ENCODE results near the gene SIPA1L3. TPM values are rescaled to one million over a fixed set of nuclear protein-coding genes. Genes with fewer than 3 reads are reported as not detected.

The SIPA1L3 gene
- total and polyA plus RNA-seq, 2 of the 13 experiments (the other 11 are each of a cell fraction or from before 2014, with no cell fraction given): 5.5 to 7.7 TPM

GRCh38 chr19:38216785-38217641 is 310.0 kb downstream of the SIPA1L3 start:
- TF ChIP-seq NFATC3 (CRISPR knock-in tag; IDR thresholded peaks at IDR 0.05) (no peak), ZNF331 (CRISPR knock-in tag; IDR thresholded peaks at IDR 0.05) (no peak), RFX1 (IDR thresholded peaks at IDR 0.05) (no peak), KMT2A (CRISPR knock-in tag; IDR thresholded peaks at IDR 0.05) (no peak), ATRX (CRISPR knock-in tag; IDR thresholded peaks at IDR 0.05; ENCODE audit: borderline replicate concordance) (no peak), SSRP1 (CRISPR knock-in tag; IDR thresholded peaks at IDR 0.05) (no peak), SMARCE1 (IDR thresholded peaks at IDR 0.05; ENCODE audit: borderline replicate concordance) (no peak), ZNF317 (CRISPR knock-in tag; IDR thresholded peaks at IDR 0.05) (no peak), ZFX (CRISPR knock-in tag; IDR thresholded peaks at IDR 0.05; ENCODE audit: low read depth) (no peak), KLF6 (CRISPR knock-in tag; IDR thresholded peaks at IDR 0.05) (no peak), ZNF343 (CRISPR knock-in tag; IDR thresholded peaks at IDR 0.05) (no peak), NFE2L2 (IDR thresholded peaks at IDR 0.05; ENCODE audit: low read length) (no peak), TGIF2 (CRISPR knock-in tag; IDR thresholded peaks at IDR 0.05) (no peak)
- TF ChIP-seq, protein P1, sequence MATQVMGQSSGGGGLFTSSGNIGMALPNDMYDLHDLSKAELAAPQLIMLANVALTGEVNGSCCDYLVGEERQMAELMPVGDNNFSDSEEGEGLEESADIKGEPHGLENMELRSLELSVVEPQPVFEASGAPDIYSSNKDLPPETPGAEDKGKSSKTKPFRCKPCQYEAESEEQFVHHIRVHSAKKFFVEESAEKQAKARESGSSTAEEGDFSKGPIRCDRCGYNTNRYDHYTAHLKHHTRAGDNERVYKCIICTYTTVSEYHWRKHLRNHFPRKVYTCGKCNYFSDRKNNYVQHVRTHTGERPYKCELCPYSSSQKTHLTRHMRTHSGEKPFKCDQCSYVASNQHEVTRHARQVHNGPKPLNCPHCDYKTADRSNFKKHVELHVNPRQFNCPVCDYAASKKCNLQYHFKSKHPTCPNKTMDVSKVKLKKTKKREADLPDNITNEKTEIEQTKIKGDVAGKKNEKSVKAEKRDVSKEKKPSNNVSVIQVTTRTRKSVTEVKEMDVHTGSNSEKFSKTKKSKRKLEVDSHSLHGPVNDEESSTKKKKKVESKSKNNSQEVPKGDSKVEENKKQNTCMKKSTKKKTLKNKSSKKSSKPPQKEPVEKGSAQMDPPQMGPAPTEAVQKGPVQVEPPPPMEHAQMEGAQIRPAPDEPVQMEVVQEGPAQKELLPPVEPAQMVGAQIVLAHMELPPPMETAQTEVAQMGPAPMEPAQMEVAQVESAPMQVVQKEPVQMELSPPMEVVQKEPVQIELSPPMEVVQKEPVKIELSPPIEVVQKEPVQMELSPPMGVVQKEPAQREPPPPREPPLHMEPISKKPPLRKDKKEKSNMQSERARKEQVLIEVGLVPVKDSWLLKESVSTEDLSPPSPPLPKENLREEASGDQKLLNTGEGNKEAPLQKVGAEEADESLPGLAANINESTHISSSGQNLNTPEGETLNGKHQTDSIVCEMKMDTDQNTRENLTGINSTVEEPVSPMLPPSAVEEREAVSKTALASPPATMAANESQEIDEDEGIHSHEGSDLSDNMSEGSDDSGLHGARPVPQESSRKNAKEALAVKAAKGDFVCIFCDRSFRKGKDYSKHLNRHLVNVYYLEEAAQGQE (IDR thresholded peaks at IDR 0.05; ENCODE audit: borderline replicate concordance in 1 of 2, low read depth in 1 of 2, low read length in 2 of 2): no peak
- TF ChIP-seq, protein P2, sequence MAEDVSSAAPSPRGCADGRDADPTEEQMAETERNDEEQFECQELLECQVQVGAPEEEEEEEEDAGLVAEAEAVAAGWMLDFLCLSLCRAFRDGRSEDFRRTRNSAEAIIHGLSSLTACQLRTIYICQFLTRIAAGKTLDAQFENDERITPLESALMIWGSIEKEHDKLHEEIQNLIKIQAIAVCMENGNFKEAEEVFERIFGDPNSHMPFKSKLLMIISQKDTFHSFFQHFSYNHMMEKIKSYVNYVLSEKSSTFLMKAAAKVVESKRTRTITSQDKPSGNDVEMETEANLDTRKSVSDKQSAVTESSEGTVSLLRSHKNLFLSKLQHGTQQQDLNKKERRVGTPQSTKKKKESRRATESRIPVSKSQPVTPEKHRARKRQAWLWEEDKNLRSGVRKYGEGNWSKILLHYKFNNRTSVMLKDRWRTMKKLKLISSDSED (CRISPR knock-in tag; IDR thresholded peaks at IDR 0.05): no peak
- Histone ChIP-seq H3K9me3 (ENCODE audit: low read length) (no peaks in the 10 kb centered on the region), H2AFZ (ENCODE audit: low read length) (no peak overlapping the region), H3K4me3 (replicated peaks in 1 of 3; ENCODE audit: insufficient read depth in 1 of 3, low read depth in 2 of 3, low read length in 3 of 3) (no peak overlapping the region), H3K36me3 (replicated peaks in 1 of 2; ENCODE audit: control insufficient read depth in 1 of 2, insufficient read depth in 2 of 2, low read length in 2 of 2) (no peaks in the 10 kb centered on the region), H3K27ac (ENCODE audit: extremely low read length, insufficient read depth, low read length) (no peak overlapping the region), H3K4me1 (ENCODE audit: insufficient read depth, low read length) (no peaks in the 10 kb centered on the region), H4K20me1 (ENCODE audit: insufficient read depth, low read length) (no peaks in the 10 kb centered on the region), H3K4me2 (ENCODE audit: low read depth, low read length) (no peak overlapping the region), H3K79me2 (ENCODE audit: insufficient read depth, low read length) (no peaks in the 10 kb centered on the region), H3K27me3 (ENCODE audit: control insufficient read depth in 1 of 2, insufficient read depth in 2 of 2, low read length in 2 of 2) (no peaks in the 10 kb centered on the region), H3K9ac (ENCODE audit: insufficient read depth, low read depth, low read length) (no peak overlapping the region)
- FAIRE-seq (no peak), DNase-seq (ENCODE audit: low spot score) (no peak), ATAC-seq (no peak)
- intact Hi-C loops (cut with micrococcal nuclease; ENCODE audit: unreplicated experiment) (no loop called here), in situ Hi-C loops (cut with HindIII; ENCODE audit: extremely low pct_ligation_motif_present, low pct_unique_long_range_greater_than_20kb) (no loop called here)
- POLR2A ChIA-PET: no interaction called here
- no TSS peak for BruUV-seq (replicated peaks)
- CTCF ChIA-PET (ENCODE audit: low intra/inter-chr PET ratio, low total read pairs): no interaction called here
- 93% methylated on average over 25 of the region's 26 CpGs for WGBS (ENCODE audit: low lambda C conversion rate)
